Liver (tissue), 9 donors: ENCODE measurements around the gene RTN4RL2. TPM values are rescaled to one million over a fixed set of nuclear protein-coding genes. Genes with fewer than 3 reads are reported as not detected.

Source experiments
- DNase-seq: peaks from one replicate; pipeline ENCODE4 v3.0.0-alpha.2; 2017; ENCODE audit warnings: low spot score
- H3K27ac ChIP-seq, 2 donors: one replicate each; pipeline ENCODE4 v1.7.0; 2013; ENCODE audit warnings: inconsistent platforms in 2 of 2, low read length in 2 of 2, control low read depth in 1 of 2, low read depth in 1 of 2, mild to moderate bottlenecking in 1 of 2
- H3K27me3 ChIP-seq, 4 donors: one replicate each; pipeline versions ENCODE4 v1.6.1 to v1.7.0; 2013; ENCODE audit warnings: low read length in 3 of 4, inconsistent platforms in 1 of 4, mild to moderate bottlenecking in 1 of 4, moderate library complexity in 1 of 4; ENCODE audit not compliant: control insufficient read depth in 4 of 4, insufficient read depth in 4 of 4
- H3K36me3 ChIP-seq, 4 donors: one replicate each; pipeline versions ENCODE4 v1.6.1 to v1.7.0; 2013; ENCODE audit warnings: low read length in 3 of 4, mild to moderate bottlenecking in 3 of 4, low read depth in 1 of 4, moderate library complexity in 1 of 4; ENCODE audit not compliant: control insufficient read depth in 4 of 4, insufficient read depth in 3 of 4
- H3K4me1 ChIP-seq, 4 donors: one replicate each; pipeline versions ENCODE4 v1.6.1 to v1.7.0; 2013; ENCODE audit warnings: low read length in 3 of 4, mild to moderate bottlenecking in 3 of 4, moderate library complexity in 1 of 4; ENCODE audit not compliant: control insufficient read depth in 4 of 4, insufficient read depth in 4 of 4
- H3K4me3 ChIP-seq, 3 donors: one replicate each; pipeline versions ENCODE4 v1.6.1 to v1.7.0; 2013; ENCODE audit warnings: low read length in 3 of 3, control low read depth in 1 of 3, low read depth in 1 of 3, mild to moderate bottlenecking in 1 of 3
- H3K9ac ChIP-seq, 2 donors: one replicate each; pipeline ENCODE4 v1.7.0; 2013; ENCODE audit warnings: low read length in 2 of 2, mild to moderate bottlenecking in 2 of 2, moderate library complexity in 2 of 2, control low read depth in 1 of 2, low read depth in 1 of 2
- H3K9me3 ChIP-seq, 4 donors: one replicate each; pipeline versions ENCODE4 v1.6.1 to v1.7.0; 2013; ENCODE audit warnings: low read length in 3 of 4; ENCODE audit not compliant: control insufficient read depth in 4 of 4
- ATF3 ChIP-seq: IDR thresholded peaks from 2 replicates; pipeline ENCODE4 v1.6.1; 2016; ENCODE audit warnings: antibody characterized with exemption
- CTCF ChIP-seq: fragments of 150-350 bp; IDR thresholded peaks from 2 replicates; pipeline ENCODE4 v1.5.1; 2017; ENCODE audit warnings: improper control_type of control experiment, low read depth, low read length; ENCODE audit not compliant: missing input control
- FOXA1 ChIP-seq: IDR thresholded peaks from 2 replicates; pipeline ENCODE4 v1.6.1; 2016; ENCODE audit warnings: antibody characterized with exemption
- FOXA2 ChIP-seq: IDR thresholded peaks from 2 replicates; pipeline ENCODE4 v1.6.1; 2016; ENCODE audit warnings: antibody characterized with exemption
- GABPA ChIP-seq, 2 donors: IDR thresholded peaks in 1 of 2; conservative IDR thresholded peaks in 1 of 2; 2 replicates each; pipeline ENCODE4 v1.6.1; 2016; ENCODE audit warnings: antibody characterized with exemption in 2 of 2, mild to moderate bottlenecking in 1 of 2, moderate library complexity in 1 of 2
- HNF4A ChIP-seq, 2 donors: conservative IDR thresholded peaks; 2 replicates each; pipeline ENCODE4 v1.6.1; 2016; ENCODE audit warnings: antibody characterized with exemption in 2 of 2, mild to moderate bottlenecking in 2 of 2
- HNF4G ChIP-seq: IDR thresholded peaks from 2 replicates; pipeline ENCODE4 v1.6.1; 2016; ENCODE audit warnings: antibody characterized with exemption
- RAD21 ChIP-seq, 2 donors: IDR thresholded peaks; 2 replicates each; pipeline ENCODE4 v1.6.1; 2016; ENCODE audit warnings: antibody characterized with exemption in 2 of 2, mild to moderate bottlenecking in 2 of 2
- REST ChIP-seq: IDR thresholded peaks from 2 replicates; pipeline ENCODE4 v1.6.1; 2016; ENCODE audit warnings: antibody characterized with exemption, mild to moderate bottlenecking
- RXRA ChIP-seq, 2 donors: IDR thresholded peaks; 2 replicates each; pipeline ENCODE4 v1.6.1; 2017 to 2018; ENCODE audit warnings: antibody characterized with exemption in 2 of 2, mild to moderate bottlenecking in 1 of 2
- TAF1 ChIP-seq: conservative IDR thresholded peaks from 2 replicates; pipeline ENCODE4 v1.6.1; 2016; ENCODE audit warnings: antibody characterized with exemption, mild to moderate bottlenecking
- YY1 ChIP-seq: IDR thresholded peaks from 2 replicates; pipeline ENCODE4 v1.6.1; 2016; ENCODE audit warnings: antibody characterized with exemption, mild to moderate bottlenecking
- ZBTB33 ChIP-seq: IDR thresholded peaks from 2 replicates; pipeline ENCODE4 v1.6.1; 2016; ENCODE audit warnings: antibody characterized with exemption
- WGBS: extraction: QIAGEN DNeasy Blood & Tissue Kit; methylation state at CpG from one replicate; pipeline ENCODE4 v1.1.7; 2013; 5-methylcytosine and 5-hydroxymethylcytosine counted together
- polyA plus RNA-seq, 2 donors: library from polyadenylated mRNA; stranded (reverse) in 1 of 2; unstranded in 1 of 2; fragments of 200-250 nt in 1 of 2; fragments of >200 nt in 1 of 2; fragmentation: Nextera tagmentation in 1 of 2; extraction: Ambion mirVana in 1 of 2; gene quantifications; one replicate each; pipeline versions ENCODE4 v1.2.1 to v1.2.3, GENCODE V29; 2013 to 2015
- total RNA-seq, 2 donors: library from RNA; depleted of rRNA; stranded (reverse); fragments of >200 nt; gene quantifications; one replicate each; pipeline ENCODE4 v1.2.3, GENCODE V29; 2014
- donor health status: healthy.
- donor health status: healthy.
- donor health status: healthy.
- donor health status: healthy.
- donor health status: healthy.

Gene RTN4RL2
- total RNA-seq (under 1 TPM; 0.75 to 0.89 TPM), polyA plus RNA-seq (10 to 100 TPM in 1 of 2 donors, 1 to 10 TPM in 1; 5.5 to 18.1 TPM)

GRCh38 chr11:57460022-57460757 is at the start of gene RTN4RL2:
RTN4RL2 (plus strand) TSS chr11:57460528; CDS start chr11:57460866, 338 bp downstream.
- H3K4me1 ChIP-seq, result peaks cover 14 to 49% (median 45%) of the 10 kb centered on the region in 4 donors

GRCh38 chr11:57413681-57414080 is 46.6 kb upstream of the RTN4RL2 start:
- TF ChIP-seq HNF4G (no peak), ZBTB33 (no peak), CTCF (no peak), YY1 (no peak), RAD21 (IDR thresholded peaks at IDR 0.05) (no peak), HNF4A (conservative IDR thresholded peaks at IDR 0.05) (no peak), TAF1 (no peak), FOXA1 (no peak), FOXA2 (no peak), GABPA (IDR thresholded peaks at IDR 0.05 in 1 of 2, conservative IDR thresholded peaks at IDR 0.05 in 1 of 2) (no peak)
- Histone ChIP-seq H3K27ac (no peak overlapping the region), H3K27me3 (no peaks in the 10 kb centered on the region), H3K4me3 (no peak overlapping the region), H3K9ac (no peak overlapping the region), H3K9me3 (no peaks in the 10 kb centered on the region), H3K36me3 (peaks cover 30 to 83% (median 76%) of the 10 kb centered on the region in 4 donors), H3K4me1 (peaks cover 0 to 6% (median under 1%) of the 10 kb centered on the region in 4 donors)
- 91% methylated on average over 4 of the region's 4 CpGs for WGBS
- DNase-seq, result no peak

More at GRCh38 chr11:57460022-57460757, at the start of gene RTN4RL2:
- under 1% methylated on average over 66 of the region's 66 CpGs for WGBS
- no peaks in the 10 kb centered on the region for H3K9me3 ChIP-seq
- TF ChIP-seq GABPA (IDR thresholded peaks at IDR 0.05 in 1 of 2, conservative IDR thresholded peaks at IDR 0.05 in 1 of 2) (no peak), YY1 (no peak), HNF4A (conservative IDR thresholded peaks at IDR 0.05) (no peak), FOXA1 (no peak), ATF3 (no peak), RXRA (IDR thresholded peaks at IDR 0.05) (no peak), RAD21 (IDR thresholded peaks at IDR 0.05) (no peak), REST (no peak)
- H3K27me3 ChIP-seq, result no peaks in the 10 kb centered on the region
- DNase-seq, result peak; percentile 61
- H3K36me3 ChIP-seq, result peaks cover 0 to 1% (median 0%) of the 10 kb centered on the region in 4 donors
- peak within 1 kb of the TSS; percentile 49 to 83 for H3K27ac ChIP-seq
- H3K9ac ChIP-seq, result peak within 1 kb of the TSS in 1 of 2 donors; percentile 27
- H3K4me3 ChIP-seq, result peak within 1 kb of the TSS; percentile 52 to 77 (median 76)
